GM12878 (cell line): ENCODE data around the gene FDXR. TPM values are rescaled to one million over a fixed set of nuclear protein-coding genes. Genes with fewer than 3 reads are reported as not detected.

Experiments
- ATAC-seq: fragments of 200-7000 bp; cut with Tn5 transposase; 3 replicates; pipeline ENCODE4 v1.9.1; 2020; ENCODE audit warnings: mild to moderate bottlenecking, moderate library complexity
- BruUV-seq: library from RNA; stranded (reverse); fragments of 400-500 nt; replicated peaks from 2 replicates; lab custom pipeline; 2021; lab: Mats Ljungman, UMichigan
- CTCF ChIA-PET: fragments of 300-600 bp; sonication (Branson Sonifier 250); formaldehyde crosslinking; extraction: SDS; loops from one replicate; lab custom pipeline; 2021; ENCODE audit warnings: inconsistent platforms; lab: Yijun Ruan, JAX
- POLR2A ChIA-PET: fragments of 350-600 bp; formaldehyde crosslinking; extraction: SDS; loops from one replicate; lab custom pipeline; 2021; ENCODE audit warnings: inconsistent platforms; lab: Charles Lee
- RAD21 ChIA-PET: fragments of 300-600 bp; sonication (Branson Sonifier 250); formaldehyde crosslinking; loops from one replicate; lab custom pipeline; 2023; ENCODE audit warnings: antibody characterized with exemption; ENCODE audit not compliant: unreplicated experiment; lab: Charles Lee
- SMC1A ChIA-PET: fragments of 300-600 bp; sonication (Branson Sonifier 250); formaldehyde crosslinking; loops from one replicate; lab custom pipeline; 2023; ENCODE audit not compliant: unreplicated experiment, uncharacterized antibody; lab: Charles Lee
- DNase-seq: peaks from one replicate; pipeline ENCODE4 v3.0.0-alpha.2; 2011; ENCODE audit warnings: low read depth, low spot score
- FAIRE-seq: peaks from 3 replicates; lab custom pipeline; 2011; peaks lifted over from hg19 to GRCh38; lab: Jason Lieb, UNC
- H2AFZ ChIP-seq: 2 replicates; pipeline ENCODE4 v1.6.0; 2011; ENCODE audit warnings: low read depth, low read length, control low read depth; ENCODE audit not compliant: control insufficient read depth
- H3K27ac ChIP-seq: 2 replicates; pipeline ENCODE4 v1.5.1; 2011; ENCODE audit warnings: control low read depth; ENCODE audit not compliant: control insufficient read depth, insufficient read depth
- H3K27me3 ChIP-seq, 2 experiments: replicated peaks in 1 of 2; 2 replicates each; pipeline versions ENCODE4 v1.6.0 to v1.6.1; 2011; ENCODE audit warnings: low read length in 1 of 2; ENCODE audit not compliant: control insufficient read depth in 2 of 2, insufficient read depth in 2 of 2
- H3K36me3 ChIP-seq, 2 experiments: 2 replicates each; pipeline ENCODE4 v1.5.1; 2011; ENCODE audit warnings: low read length in 1 of 2; ENCODE audit not compliant: control insufficient read depth in 2 of 2, insufficient read depth in 2 of 2
- H3K4me1 ChIP-seq: 2 replicates; pipeline ENCODE4 v1.6.1; 2011; ENCODE audit warnings: mild to moderate bottlenecking, low read length, moderate library complexity, mixed read lengths; ENCODE audit not compliant: control insufficient read depth, insufficient read depth
- H3K4me2 ChIP-seq: 2 replicates; pipeline ENCODE4 v1.6.0; 2011; ENCODE audit warnings: control low read depth; ENCODE audit not compliant: control insufficient read depth, insufficient read depth
- H3K4me3 ChIP-seq: fragments of 200-600 bp; sonication (generic); 2 replicates; pipeline ENCODE4 v1.5.1; 2016
- H3K79me2 ChIP-seq: 2 replicates; pipeline ENCODE4 v1.6.0; 2011; ENCODE audit warnings: low read length; ENCODE audit not compliant: control insufficient read depth, insufficient read depth
- H3K9ac ChIP-seq: 2 replicates; pipeline ENCODE4 v1.8.0; 2011; ENCODE audit warnings: low read length, control low read depth, mixed read lengths; ENCODE audit not compliant: control insufficient read depth, insufficient read depth
- H3K9me3 ChIP-seq: replicated peaks from 3 replicates; pipeline ENCODE4 v1.5.1; 2011; ENCODE audit warnings: mild to moderate bottlenecking, low read length; ENCODE audit not compliant: control insufficient read depth, insufficient read depth
- H4K20me1 ChIP-seq: 2 replicates; pipeline ENCODE4 v1.6.0; 2011; ENCODE audit not compliant: control insufficient read depth, insufficient read depth
- BMI1 ChIP-seq: fragments of 450-650 bp; IDR thresholded peaks from 2 replicates; pipeline ENCODE4 v1.6.1; 2016; ENCODE audit warnings: mild to moderate bottlenecking, moderate library complexity, borderline replicate concordance
- CBFB ChIP-seq: IDR thresholded peaks from 2 replicates; pipeline ENCODE4 v1.6.1; 2016; ENCODE audit warnings: antibody characterized with exemption, low read depth
- CHD1 ChIP-seq: IDR thresholded peaks from 2 replicates; pipeline ENCODE4 v1.6.1; 2012; ENCODE audit warnings: low read depth, low read length, improper control_type of control experiment
- CREM ChIP-seq: IDR thresholded peaks from 2 replicates; pipeline ENCODE4 v1.6.1; 2014; ENCODE audit warnings: antibody characterized with exemption, low read depth
- ELK1 ChIP-seq: IDR thresholded peaks from 2 replicates; pipeline ENCODE4 v1.6.1; 2012; ENCODE audit warnings: low read depth, low read length, improper control_type of control experiment
- FOXK2 ChIP-seq: fragments of 450-650 bp; IDR thresholded peaks from 2 replicates; pipeline ENCODE4 v1.6.1; 2017; ENCODE audit warnings: mild to moderate bottlenecking, moderate library complexity
- MAX ChIP-seq: IDR thresholded peaks from 2 replicates; pipeline ENCODE4 v1.6.1; 2012; ENCODE audit warnings: low read depth, low read length, improper control_type of control experiment
- POLR2AphosphoS5 ChIP-seq: IDR thresholded peaks from 2 replicates; pipeline ENCODE4 v1.6.1; 2011; ENCODE audit warnings: mild to moderate bottlenecking, low read length, inconsistent platforms
- REST ChIP-seq: IDR thresholded peaks from 2 replicates; pipeline ENCODE4 v1.6.1; 2012; ENCODE audit warnings: mild to moderate bottlenecking, low read depth, low read length
- TCF7 ChIP-seq: IDR thresholded peaks from 2 replicates; pipeline ENCODE4 v1.6.1; 2014; ENCODE audit warnings: antibody characterized with exemption, borderline replicate concordance
- USF1 ChIP-seq: IDR thresholded peaks from 2 replicates; pipeline ENCODE4 v1.6.1; 2011; ENCODE audit warnings: borderline replicate concordance, low read depth, mild to moderate bottlenecking, moderate library complexity, mixed read lengths, low read length; ENCODE audit not compliant: insufficient read depth; ENCODE audit errors: extremely low read length
- ZBTB40 ChIP-seq: fragments of 450-650 bp; IDR thresholded peaks from 2 replicates; pipeline ENCODE4 v1.6.1; 2016; ENCODE audit warnings: mild to moderate bottlenecking, moderate library complexity, borderline replicate concordance
- WGBS: methylation state at CpG from one replicate; pipeline ENCODE4 v1.1.6; 2016; ENCODE audit warnings: low lambda C conversion rate; ENCODE audit not compliant: insufficient replicate concordance, insufficient coverage; ENCODE audit errors: missing lambda C conversion rate; 5-methylcytosine and 5-hydroxymethylcytosine counted together
- in situ Hi-C: fragments of 300-500 bp; cut with MboI; formaldehyde crosslinking; loops from 9 replicates; pipeline ENCODE4 v1.14.3; 2018; ENCODE audit warnings: mixed read lengths
- intact Hi-C: fragments of 100-400 bp; cut with micrococcal nuclease; formaldehyde crosslinking; loops from one replicate; pipeline ENCODE4 v1.14.2; 2022; ENCODE audit not compliant: unreplicated experiment
- polyA plus RNA-seq, 11 experiments: library from polyadenylated mRNA; depleted of rRNA in 4 of 11; unstranded in 6 of 11; stranded (reverse) in 5 of 11; fragments of >200 nt; fragmentation: Nextera tagmentation in 4 of 11; fragmentation: Illumina TruSeq in 1 of 11; extraction: Ambion mirVana in 4 of 11; extraction: Trizol in 1 of 11; gene quantifications; 1 replicate in 1 of 11; 2 replicates in 10 of 11; pipeline versions ENCODE4 v1.2.1 to v1.2.3, GENCODE V29; 2011 to 2016; ENCODE audit warnings: inconsistent platforms in 2 of 11, missing spikeins in 2 of 11, low read depth in 1 of 11
- total RNA-seq, 4 experiments: library from RNA; depleted of rRNA in 3 of 4; stranded (reverse); fragments of >200 nt in 3 of 4; fragmentation: Illumina TruSeq in 1 of 4; extraction: Trizol in 1 of 4; gene quantifications; 2 replicates each; pipeline versions ENCODE4 v1.2.1 to v1.2.3, GENCODE V29; 2013 to 2021

The FDXR gene
- total and polyA plus RNA-seq, 10 of the 15 experiments (the other 5 are each of a cell fraction or from before 2014, with no cell fraction given) = 0.85 to 162 (median 48.2) TPM

GRCh38 chr17:74824961-74825627, 47.7 kb downstream of the FDXR start:
- Histone ChIP-seq H3K36me3 (peaks cover 0 to 1% of the 10 kb centered on the region in 2 experiments; a peak in 2 of 4 replicates), H3K4me2 (no peak overlapping the region), H3K9ac (no peak overlapping the region), H3K9me3 (no peaks in the 10 kb centered on the region), H3K27ac (no peak overlapping the region), H3K27me3 (no peaks in the 10 kb centered on the region), H4K20me1 (no peaks in the 10 kb centered on the region), H3K4me3 (no peak overlapping the region), H3K79me2 (no peaks in the 10 kb centered on the region), H3K4me1 (no peaks in the 10 kb centered on the region), H2AFZ (no peak overlapping the region)
- RAD21 ChIA-PET = no interaction called here
- DNase-seq (no peak), FAIRE-seq (no peak), ATAC-seq (no peak)
- 86% methylated on average over 11 of the region's 11 CpGs for WGBS
- in situ Hi-C loops = no loop called here
- CTCF ChIA-PET = interaction anchor here (0.9 kb wide), 1 partner anchor 136 kb away, joined by 5 read pairs; no protein-coding TSS in a partner anchor
- intact Hi-C loops = no loop called here
- POLR2A ChIA-PET = no interaction called here
- BruUV-seq = no TSS peak
- SMC1A ChIA-PET = no interaction called here
- TF ChIP-seq CREM (no peak), CBFB (no peak), BMI1 (no peak), TCF7 (no peak), FOXK2 (no peak), REST (no peak), ELK1 (no peak), ZBTB40 (no peak), CHD1 (no peak), USF1 (no peak), POLR2AphosphoS5 (no peak), MAX (no peak)
